Glomerular visceral epithelial cell (primary cell): Measurements from ENCODE around the gene GRID1.
"Not testable (repeated sequence)": the region's sequence is repeated elsewhere in the genome, so short reads cannot be mapped to it uniquely, and the experiment has no call there.

Source experiments
- DNase-seq: peaks from one replicate; pipeline ENCODE4 v3.0.0-alpha.2; 2016; ENCODE audit errors: extremely low spot score

Gene GRID1

DNA sequence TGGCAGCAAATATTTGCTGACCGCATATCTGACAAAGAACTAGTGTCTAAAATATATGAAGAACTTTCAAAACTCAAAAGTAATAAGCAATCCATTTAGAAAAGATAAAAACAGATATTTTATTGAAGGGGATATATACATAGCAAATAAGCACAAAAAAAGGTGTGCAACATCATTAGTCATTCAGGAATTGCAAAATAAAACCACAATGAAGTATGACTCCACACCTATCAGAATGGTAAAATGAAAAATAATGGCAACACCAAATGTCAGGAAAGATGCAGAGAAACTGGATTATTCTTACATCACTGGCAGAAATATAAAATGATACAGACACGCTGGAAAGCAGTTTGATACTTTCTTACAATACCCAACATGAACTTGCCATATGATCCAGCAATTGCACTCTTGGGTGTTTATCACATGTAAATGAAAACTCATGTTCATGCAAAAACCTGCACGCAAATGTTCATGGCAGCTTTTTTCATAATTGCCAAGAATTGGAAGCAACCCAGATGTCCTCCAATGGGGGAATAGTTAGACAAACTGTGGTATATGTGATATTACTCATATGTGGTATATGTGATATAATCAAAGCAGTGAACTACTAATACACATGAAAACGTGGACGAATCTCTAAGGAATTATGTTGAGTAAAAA, 645.5 kb downstream of the GRID1 start:
- DNase-seq, result no peak

GRCh38 chr10:85719408-85719807, 647.2 kb downstream of the GRID1 start:
- DNase-seq, result no peak

GRCh38 chr10:85713885-85714284, 652.7 kb downstream of the GRID1 start:
- DNase-seq, result no peak

GRCh38 chr10:85702768-85703167, 663.8 kb downstream of the GRID1 start:
- no peak for DNase-seq

DNA sequence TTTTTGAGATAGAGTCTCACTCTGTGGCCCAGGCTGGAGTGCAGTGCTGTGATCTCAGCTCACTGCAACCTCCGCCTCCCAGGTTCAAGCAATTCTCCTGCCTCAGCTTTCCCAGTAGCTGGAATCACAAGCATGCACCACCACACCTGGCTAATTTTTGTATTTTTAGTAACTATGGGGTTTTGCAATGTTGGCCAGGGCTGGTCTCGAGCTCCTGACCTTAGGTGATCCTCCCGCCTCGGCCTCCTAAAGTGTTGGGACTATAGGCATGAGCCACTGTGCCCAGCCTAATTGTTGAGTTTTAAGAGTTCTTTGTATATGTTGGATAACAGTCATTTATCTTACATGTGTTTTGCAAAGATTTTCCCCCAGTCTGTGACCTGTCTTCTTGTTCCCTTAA, 667.5 kb downstream of the GRID1 start:
- not testable (repeated sequence) for DNase-seq

- no peak for DNase-seq
These were observed 669.7 kb downstream of the GRID1 start for GRCh38 chr10:85696893-85697292.

DNA sequence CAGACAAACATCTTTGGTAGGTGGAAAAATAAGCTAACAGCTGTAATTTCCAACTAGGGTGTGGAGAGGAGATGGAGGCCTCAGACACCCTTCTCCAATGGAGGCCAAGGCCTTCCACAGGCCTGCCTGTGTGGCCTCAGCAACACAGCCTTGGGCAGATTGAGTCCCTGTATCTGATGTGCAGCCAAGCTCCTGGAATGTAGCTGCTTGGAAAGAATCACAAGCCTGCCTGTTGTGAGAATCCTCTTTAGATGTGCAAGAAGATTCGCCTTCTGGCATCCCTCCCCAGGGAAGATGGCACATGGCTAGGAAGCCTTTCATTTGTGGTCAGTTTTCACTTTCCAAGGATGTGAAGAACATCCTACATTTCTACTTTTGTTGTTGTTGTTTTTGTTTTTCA, 684.0 kb downstream of the GRID1 start:
- DNase-seq, result no peak

- DNase-seq, result no peak
These were observed 686.9 kb downstream of the GRID1 start for GRCh38 chr10:85679710-85680109.

GRCh38 chr10:85679061-85679460, 687.5 kb downstream of the GRID1 start:
- DNase-seq, result no peak

GRCh38 chr10:85674851-85675250, 691.7 kb downstream of the GRID1 start:
- DNase-seq, result no peak

DNA sequence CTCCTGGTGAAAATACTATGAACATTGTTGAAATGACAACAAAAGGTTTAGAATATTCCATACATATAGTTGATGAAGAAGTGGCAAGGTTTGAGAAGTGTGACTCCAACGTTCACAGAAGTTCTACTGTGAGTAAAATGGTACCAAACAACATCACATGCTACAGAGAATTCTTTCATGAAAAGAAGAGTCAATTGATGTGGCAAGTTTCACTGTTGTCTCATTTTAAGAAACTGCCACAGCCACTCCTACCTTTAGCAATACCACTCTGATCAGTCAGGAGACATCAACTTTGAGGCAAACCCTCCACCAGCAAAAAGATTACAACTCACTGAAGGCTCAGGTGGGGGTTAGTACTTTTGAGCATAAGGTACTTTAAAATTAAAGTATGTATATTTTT, 693.3 kb downstream of the GRID1 start:
- DNase-seq, result no peak

DNA sequence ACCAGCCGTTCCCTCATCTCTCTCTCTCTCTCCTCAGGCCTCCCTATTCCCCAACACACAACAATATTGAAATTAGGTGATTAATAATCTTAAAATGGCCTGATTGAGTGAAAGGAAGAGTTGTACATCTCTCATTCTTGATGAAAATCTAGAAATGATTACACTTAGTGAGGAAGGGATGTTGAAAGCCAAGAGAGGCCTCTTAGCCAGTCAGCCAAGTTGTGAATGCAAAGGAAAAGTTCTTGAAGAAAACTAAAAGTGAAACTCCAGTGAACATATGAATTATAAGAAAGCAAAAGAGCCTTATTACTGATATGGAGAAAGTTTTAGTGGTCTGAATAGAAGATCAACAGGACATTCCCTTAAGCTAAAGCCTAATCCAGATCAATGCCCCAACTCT, 695.1 kb downstream of the GRID1 start:
- no peak for DNase-seq

- DNase-seq, result no peak
These were observed 698.1 kb downstream of the GRID1 start for GRCh38 chr10:85668522-85668921.

- DNase-seq, result no peak
These were observed 698.9 kb downstream of the GRID1 start for GRCh38 chr10:85667638-85668233.

DNA sequence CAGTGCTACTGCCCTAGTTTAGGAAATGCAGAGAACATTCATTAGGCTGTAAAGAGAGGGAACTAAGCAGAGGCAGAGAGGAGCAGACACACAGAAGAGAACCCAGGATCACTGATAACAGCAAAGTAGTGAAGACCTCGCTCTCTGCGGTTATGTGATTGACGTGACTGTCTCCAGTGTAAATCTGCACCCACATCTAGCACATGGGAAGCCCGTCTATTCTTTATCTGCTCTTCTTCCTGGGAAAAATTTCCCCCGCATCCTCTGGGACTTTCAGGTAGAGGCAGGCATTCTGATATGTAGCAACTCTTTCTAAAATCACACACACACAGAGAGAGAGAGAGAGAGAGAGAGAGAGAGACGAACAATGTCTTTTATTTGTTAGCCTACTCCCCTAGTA, 699.6 kb downstream of the GRID1 start:
- DNase-seq, result no peak

DNA sequence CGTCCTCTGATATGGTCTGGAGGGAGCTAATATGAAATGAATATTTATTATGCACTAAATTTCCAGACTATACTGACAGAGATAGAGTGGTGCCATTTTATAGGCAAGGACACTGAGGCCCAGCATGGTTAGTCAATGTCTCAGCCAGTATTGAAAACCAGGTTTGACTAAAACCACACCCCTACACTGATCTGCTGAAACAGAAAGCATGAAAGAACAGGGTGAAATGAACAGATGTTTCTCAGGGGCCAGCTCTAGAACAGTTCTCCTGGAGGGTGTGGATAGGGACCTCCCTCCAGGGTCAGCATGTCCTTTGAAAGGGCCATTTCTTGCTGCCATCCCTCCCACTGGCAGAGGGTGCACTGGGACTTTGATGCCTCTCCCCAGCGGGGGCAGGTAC, 700.5 kb downstream of the GRID1 start:
- no peak for DNase-seq

DNA sequence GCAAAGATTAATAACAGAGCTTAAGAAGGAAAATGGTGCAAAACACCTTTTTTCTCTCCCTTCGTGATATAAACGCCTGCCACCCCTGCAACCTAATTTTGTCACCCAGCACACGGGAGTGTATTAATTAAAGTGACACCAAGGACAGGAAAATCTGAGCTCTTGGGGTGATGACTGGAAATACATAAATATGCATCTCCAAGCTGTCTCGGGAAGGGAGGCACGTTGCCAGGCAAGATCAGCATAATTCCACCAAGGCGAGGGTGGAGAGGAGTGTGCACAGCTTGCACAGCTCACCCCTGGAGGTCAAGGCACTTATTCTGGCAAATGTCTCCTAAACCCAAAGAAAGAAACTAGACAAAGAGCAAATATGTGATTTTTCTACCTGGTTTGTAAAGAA, 700.9 kb downstream of the GRID1 start:
- DNase-seq, result no peak

DNA sequence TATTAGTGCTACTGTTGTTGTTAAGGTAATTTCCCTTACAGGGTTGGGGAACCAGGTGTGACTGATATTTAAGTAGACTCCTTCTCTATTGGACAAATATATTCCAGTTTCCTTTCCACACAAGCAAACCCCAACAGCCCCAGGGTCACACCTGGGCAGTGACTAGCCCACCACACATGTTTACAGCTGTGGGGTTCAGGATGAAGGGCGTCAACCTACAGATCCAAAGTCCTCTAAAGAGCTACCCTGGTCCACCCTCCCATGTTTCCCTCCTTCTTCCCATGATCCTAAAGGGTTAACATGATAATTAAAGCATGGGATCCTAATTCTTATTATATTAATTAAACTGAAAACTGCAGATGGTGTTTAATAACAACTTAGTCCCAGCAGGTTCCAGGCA, 701.5 kb downstream of the GRID1 start:
- DNase-seq, result no peak

DNA sequence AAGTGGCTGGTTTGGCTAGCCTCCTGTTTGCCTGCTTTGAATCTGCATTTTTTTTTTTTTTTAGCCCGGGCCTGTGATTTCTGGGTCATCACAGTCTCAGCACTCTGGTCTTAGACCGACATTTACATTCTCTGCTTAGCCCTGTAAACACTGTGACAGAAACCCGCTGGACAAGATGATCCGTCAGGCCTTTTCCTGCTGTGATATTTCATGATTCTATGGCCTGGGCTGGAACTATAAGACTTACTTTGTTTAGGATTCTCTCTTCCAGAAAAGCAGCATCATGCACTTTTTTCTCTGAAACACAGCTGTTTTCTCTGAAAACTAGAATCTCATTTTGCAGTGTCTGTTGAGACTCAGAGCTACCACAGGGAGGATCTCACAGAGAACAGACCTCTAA, 705.5 kb downstream of the GRID1 start:
- DNase-seq, result no peak

GRCh38 chr10:85659331-85659730, 707.3 kb downstream of the GRID1 start:
- DNase-seq, result no peak

GRCh38 chr10:85658518-85658917, 708.1 kb downstream of the GRID1 start:
- DNase-seq, result no peak

DNA sequence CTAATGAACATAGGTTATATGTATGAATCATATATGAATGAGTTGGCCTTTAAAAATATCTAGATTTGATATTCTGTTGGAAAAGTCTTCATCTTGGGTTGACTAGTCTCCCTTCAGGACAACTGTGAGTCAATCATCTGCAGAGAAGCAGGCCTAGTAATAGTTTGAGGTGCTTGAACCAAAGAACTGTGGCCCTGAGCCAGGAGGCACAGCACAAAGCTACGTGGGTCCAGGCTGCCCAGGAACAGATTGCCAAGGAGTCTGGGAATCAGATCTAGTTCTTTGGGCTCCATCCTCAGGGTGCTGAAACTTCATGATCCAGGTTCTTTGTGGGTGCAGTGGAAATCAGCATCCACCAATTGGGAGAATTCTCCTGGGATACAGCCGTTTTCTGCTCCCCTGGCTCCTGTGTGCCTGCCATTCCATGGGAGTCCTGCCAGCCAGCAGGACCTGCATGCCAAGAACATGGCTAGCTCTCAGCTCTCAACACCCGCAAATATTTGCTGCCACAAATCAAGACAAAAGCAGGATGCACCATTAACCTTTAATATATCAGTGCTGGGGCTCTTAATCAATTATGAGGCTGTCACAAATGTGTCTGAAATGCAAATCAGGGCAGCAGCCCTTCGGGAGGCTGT, 709.0 kb downstream of the GRID1 start:
- no peak for DNase-seq

GRCh38 chr10:85655411-85655810, 711.2 kb downstream of the GRID1 start:
- DNase-seq, result no peak

GRCh38 chr10:85651497-85651882, 715.1 kb downstream of the GRID1 start:
- DNase-seq, result peak; percentile 2
